GM21619 (cell line): ENCODE data around the gene RIPK3.

ENCODE experiments used
- ATAC-seq: cut with Tn5 transposase; IDR thresholded peaks from one replicate; pipeline ENCODE4 v1.9.1; 2021; ENCODE audit not compliant: unreplicated experiment

RIPK3 gene

GRCh38 chr14:24324024-24324423 is 15.8 kb downstream of the RIPK3 start:
- ATAC-seq = no peak

DNA sequence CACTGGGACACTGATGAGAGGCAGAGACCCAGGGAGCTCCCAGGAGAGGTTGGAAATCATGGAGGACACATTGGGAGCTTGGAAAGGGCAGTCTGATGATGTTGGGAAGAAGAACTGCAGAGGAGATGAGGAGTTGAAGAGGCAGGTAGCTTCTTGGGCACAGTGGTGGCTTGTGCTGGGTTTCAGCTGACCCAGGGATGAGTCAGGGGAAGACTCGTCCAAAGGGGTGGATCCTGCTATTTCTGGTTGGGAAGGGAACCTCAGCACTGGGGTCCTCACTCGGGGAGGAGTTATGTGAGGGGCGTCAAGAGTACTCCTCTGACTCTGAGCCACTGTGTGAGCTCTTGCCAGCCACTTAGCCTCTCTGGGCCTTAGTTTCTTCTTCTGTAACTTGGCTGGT is 16.4 kb downstream of the RIPK3 start:
- no peak for ATAC-seq

DNA sequence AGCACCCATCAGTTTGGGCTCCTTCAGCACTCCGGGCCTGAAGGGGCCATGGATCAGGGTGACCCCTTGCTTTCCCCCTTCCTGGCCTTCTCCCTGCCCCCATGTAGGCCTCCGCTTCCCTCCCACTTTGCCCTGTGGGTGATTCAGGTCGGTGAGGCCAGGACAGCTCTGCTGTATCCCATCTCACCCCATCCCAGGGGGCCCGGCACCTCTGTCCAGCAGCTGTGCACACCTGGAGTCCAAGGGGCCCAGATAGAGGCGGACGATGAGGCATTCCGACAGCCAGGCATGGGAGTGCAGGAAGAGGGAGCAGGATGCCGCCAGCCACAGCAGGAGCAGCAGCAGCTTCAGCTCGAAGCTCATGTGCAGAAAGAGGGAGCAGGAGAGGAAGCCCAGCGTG is 17.1 kb downstream of the RIPK3 start:
- ATAC-seq = no peak

DNA sequence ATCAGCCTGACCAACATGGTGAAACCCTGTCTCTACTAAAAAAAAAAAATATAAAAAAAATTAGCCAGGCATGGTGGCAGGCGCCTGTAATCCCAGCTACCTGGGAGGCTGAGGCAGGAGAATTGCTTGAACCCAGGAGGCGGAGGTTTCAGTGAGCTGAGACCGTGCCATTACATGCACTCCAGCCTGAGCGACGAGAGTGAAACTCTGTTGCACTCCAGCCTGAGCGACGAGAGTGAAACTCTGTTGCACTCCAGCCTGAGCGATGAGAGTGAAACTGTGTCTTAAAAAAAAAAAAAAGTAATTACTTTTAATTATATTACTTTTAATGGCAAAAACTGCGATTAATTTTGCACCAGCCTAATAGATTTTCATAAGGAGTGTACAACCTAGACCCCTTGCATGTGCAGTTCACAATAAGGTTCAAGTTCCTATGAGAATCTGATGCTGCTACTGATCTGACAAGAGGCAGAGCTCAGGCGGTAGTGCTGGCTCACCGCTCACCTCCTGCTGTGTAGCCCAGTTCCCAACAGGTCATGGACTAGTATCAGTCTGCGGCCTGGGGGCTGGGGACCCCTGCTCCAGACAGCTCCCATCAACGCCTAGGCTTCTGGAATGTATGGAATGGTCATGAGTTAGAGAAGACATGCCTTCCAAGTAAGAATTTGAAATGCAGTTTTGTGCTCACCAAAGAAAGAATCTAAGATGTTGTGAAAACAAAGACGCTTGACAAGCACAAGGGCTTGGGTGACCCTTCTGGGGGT is 18.4 kb downstream of the RIPK3 start:
- no peak for ATAC-seq

DNA sequence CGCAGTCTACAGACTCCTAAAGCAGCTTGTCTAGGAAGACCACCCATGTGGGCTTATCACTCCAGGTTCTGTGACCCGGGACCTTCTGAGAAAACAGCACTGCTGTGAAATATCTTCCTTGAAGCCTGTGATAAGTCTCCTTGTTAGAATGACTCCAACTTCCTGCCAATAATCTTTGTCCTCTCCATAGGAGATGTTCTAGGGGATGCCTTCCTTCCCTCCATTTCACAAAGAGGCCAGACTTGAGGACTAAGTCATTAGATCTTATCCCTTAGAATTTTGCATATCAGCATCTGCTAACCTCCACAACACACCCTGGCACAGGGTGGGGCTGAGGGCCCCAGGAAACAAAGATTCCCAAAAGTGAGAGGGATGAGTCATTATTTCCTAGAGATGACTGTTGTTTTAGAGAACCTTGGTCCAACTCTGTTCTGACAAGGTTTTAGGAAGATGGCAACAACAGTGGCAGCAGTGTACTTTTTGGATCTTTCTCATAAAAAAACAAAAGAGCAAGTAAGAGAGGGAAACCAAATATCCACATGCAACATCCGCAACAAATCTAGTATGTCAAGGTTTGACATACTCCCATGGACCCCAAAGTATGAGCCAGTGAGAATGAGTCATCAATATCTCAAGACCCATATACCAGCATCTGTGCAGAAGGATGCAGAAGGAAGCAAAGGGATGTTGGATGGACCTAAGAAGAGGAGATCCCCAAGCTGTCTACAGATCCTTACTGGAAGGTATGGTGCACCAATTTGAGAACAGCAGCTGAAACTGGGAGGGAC is 22.5 kb downstream of the RIPK3 start:
- ATAC-seq = no peak

DNA sequence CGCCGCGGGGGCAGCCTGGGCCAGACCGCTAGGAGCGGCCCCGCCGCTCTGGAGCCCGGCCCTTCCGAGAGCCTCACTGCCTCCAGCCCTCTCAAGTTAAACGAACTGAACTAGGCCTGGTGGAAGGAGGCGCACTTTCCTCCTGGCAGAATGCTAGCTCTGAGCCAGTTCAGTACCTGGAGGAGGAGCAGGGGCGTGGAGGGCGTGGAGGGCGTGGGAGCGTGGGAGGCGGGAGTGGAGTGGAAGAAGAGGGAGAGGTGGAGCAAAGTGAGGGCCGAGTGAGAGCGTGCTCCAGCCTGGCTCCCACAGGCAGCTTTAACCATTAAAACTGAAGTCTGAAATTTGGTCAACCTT is 23.2 kb downstream of the RIPK3 start:
- no peak for ATAC-seq

GRCh38 chr14:24315807-24316596 is 23.8 kb downstream of the RIPK3 start:
- no peak for ATAC-seq

DNA sequence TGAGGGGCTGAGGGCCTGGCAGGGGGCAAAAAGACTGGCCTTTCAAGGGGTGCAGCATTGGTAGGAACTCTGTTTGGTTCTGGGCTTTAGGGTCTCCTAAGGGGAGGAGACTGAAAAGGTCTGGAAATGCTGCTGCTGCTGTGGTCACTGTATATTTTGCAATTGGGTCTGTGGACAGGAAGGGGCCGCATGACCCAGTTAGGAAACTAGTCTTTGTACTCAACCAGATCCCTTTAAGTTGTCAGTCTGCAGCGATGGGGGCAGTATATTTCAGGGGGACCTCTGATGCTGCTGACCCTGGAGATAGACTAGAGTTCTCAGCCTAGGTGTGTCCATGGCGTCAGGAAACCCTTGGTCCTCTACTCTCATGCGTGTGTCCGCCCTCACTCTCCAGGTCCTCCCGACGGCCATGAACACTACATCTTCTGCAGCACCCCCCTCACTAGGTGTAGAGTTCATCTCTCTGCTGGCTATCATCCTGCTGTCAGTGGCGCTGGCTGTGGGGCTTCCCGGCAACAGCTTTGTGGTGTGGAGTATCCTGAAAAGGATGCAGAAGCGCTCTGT is 24.5 kb downstream of the RIPK3 start:
- ATAC-seq = no peak

- no peak for ATAC-seq
These were observed 25.2 kb downstream of the RIPK3 start for GRCh38 chr14:24314377-24315193.

- ATAC-seq = no peak
These were observed 25.9 kb downstream of the RIPK3 start for GRCh38 chr14:24313913-24314312.

DNA sequence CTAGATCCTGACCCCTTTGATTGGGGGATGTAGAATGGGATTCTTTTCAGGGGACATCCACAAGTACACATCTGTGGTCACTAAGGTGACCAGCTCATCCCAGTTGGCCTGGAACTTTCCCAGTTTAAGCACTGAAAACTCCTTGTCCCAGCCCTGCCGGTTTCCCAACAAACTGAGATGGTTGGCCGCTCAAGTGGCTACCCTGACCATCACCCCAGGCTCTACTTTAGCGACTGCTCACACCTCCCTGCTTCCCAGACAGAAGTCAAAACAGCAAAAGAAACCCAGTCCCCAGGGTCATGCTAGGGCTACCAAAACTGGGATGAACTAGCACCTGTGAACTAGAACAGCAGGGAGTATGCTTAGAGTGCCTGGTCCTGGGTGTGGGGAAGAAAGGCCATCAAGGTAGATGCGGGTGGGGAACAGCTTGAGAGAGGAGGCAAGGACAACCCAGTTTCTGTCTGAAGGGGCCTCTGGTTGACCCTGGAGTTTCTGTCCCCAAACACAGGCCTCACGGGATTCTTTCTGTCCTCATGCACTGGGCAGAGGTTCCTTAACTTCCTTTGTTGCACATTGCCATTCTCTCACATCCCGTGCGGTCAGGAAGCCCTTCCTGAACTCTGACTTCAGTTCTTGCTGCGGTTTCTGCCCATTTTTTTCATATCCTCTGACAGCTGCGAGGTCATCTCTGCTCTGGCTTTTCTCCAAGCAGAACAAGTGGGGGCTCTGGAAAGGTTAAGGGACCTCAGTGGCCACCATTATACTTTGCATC is 26.9 kb downstream of the RIPK3 start:
- ATAC-seq = no peak

DNA sequence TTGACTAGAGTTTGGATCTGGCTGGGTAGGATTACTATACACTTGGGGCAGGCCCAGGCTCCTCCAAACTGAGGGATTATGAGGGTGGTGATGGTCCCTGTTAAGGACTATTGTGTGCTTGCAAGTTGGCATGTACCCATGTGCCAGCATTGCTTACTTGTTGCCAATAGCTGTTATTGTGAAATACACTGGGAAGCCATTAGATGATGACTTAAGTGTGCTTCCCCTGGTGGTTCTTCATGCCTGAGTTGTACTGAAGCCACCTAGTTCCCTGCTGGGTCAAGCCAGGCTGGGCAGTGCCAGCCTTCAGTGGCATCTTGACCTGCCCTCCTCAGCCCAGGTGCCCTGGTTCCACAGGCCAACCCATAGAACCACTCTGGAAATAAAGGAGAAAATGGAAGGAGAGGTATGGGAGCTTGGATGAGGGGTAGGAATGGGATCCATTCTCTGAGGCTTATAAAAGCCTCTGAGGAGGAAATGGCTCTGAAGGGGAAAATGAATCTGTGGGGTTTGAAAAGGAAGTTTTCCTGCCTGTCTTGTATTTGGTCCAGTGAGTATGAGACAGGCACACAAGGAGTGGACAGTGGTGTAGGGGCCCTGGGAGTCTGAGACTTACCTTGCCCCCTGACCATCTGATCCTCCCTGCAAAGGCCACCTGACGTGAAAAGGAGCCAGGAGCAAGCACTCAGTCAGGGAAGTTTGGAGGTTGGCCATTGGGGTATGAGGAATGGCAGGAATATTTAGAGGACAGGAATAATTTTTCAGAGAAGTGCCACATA is 27.8 kb downstream of the RIPK3 start:
- no peak for ATAC-seq

DNA sequence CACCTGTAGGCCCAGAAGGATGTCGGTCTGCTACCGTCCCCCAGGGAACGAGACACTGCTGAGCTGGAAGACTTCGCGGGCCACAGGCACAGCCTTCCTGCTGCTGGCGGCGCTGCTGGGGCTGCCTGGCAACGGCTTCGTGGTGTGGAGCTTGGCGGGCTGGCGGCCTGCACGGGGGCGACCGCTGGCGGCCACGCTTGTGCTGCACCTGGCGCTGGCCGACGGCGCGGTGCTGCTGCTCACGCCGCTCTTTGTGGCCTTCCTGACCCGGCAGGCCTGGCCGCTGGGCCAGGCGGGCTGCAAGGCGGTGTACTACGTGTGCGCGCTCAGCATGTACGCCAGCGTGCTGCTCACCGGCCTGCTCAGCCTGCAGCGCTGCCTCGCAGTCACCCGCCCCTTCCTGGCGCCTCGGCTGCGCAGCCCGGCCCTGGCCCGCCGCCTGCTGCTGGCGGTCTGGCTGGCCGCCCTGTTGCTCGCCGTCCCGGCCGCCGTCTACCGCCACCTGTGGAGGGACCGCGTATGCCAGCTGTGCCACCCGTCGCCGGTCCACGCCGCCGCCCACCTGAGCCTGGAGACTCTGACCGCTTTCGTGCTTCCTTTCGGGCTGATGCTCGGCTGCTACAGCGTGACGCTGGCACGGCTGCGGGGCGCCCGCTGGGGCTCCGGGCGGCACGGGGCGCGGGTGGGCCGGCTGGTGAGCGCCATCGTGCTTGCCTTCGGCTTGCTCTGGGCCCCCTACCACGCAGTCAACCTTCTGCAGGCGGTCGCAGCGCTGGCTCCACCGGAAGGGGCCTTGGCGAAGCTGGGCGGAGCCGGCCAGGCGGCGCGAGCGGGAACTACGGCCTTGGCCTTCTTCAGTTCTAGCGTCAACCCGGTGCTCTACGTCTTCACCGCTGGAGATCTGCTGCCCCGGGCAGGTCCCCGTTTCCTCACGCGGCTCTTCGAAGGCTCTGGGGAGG is 28.9 kb downstream of the RIPK3 start, which contains the start of gene LTB4R:
Gene LTB4R, plus strand, starts transcription at position 857 of the 959 bp plus-strand sequence. CDS start 4,150 bp downstream, outside the sequence.
- ATAC-seq = peak; percentile 54

GRCh38 chr14:24310265-24310645 is 29.5 kb downstream of the RIPK3 start:
- ATAC-seq = no peak

DNA sequence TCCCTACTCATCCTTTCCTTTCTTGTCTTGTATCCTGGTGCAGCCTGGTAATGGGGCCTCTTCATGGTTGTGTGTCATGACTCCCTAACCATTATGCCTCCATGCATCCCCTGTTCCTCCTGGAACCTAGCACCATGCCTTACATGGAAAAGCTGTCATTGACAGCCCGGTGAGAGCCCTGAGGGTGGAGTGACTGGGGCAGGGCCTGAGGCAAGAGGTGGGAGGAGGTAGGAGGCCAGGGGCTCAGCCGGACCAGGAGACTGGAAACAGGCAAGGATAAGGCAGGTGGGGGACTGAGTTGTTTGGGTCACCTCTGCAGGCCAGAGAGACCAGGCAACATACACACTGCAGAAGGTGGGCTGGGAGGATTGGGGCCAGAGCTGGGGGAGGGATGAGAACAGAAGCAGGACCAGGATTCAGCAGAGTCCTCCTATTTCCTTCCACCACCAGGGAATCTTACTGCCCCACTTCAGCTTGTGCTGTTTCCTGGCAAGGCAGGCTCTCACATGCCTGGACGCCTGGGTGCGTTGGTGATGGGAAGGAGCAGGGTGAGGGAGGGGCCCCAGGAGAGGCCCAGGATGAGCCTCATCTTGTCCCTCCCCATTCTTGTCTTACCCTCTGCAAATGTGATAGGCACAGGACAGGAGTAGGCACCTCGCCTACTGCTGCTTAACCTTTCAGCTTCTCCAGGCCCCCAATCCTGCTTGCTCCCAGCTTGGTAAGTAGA is 30.1 kb downstream of the RIPK3 start, which contains the start of gene LTB4R2:
Gene LTB4R2, plus strand, starts transcription at position 603 of the 727 bp plus-strand sequence. CDS start 525 bp downstream, outside the sequence.
- ATAC-seq = no peak

DNA sequence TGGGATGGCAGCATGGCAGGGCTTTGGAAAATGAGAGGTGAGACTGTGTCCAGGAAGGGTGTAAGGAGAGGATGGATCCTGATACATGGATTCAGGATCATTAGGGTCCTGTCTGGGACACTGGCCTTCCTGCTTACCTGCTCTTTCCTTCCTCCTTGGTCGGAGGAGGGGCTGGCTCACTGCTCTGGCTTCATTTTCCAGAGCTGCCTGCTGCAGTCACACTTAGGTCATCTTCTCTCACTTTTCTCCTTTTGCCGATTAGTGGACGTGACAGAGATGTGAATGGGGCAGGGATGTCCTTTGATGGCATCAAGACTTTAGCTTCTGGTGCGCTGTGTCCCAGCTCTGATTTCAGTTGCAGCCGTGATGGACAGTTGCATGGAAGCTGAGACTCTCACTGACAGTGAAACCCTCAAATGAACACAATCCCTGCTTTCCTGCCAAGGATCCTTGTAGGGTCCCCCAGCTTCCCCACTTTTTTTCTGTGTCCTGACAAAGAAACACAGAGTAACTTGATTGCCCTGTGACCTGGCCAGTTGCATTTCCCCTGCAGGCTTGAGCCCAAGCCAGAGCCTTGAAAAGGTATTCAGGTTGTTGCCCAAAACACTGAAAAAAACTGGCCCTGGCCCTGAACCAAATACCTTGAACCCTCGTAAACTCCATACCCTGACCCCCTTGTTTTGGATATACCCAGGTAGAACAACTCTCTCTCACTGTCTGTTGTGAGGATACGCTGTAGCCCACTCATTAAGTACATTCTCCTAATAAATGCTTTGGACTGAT is 31.3 kb downstream of the RIPK3 start:
- ATAC-seq = no peak
